Testis (tissue), 3 donors: ENCODE measurements around the gene AKIP1. TPM values are rescaled to one million over a fixed set of nuclear protein-coding genes. Genes with fewer than 3 reads are reported as not detected.
"Not testable (repeated sequence)": the region's sequence is repeated elsewhere in the genome, so short reads cannot be mapped to it uniquely, and the experiment has no call there.

Experiments used
- DNase-seq: peaks from one replicate; pipeline ENCODE4 v3.0.0-alpha.2; 2019
- H3K27ac ChIP-seq, 2 donors: fragments of 200-600 bp; sonication (generic); one replicate each; pipeline ENCODE4 v1.5.1; 2019
- H3K27me3 ChIP-seq: fragments of 200-600 bp; sonication (generic); one replicate; pipeline ENCODE4 v1.5.1; 2019
- H3K36me3 ChIP-seq: fragments of 200-600 bp; sonication (generic); one replicate; pipeline ENCODE4 v1.5.1; 2017; ENCODE audit warnings: low read depth; ENCODE audit errors: missing control alignments
- H3K4me1 ChIP-seq: fragments of 200-600 bp; sonication (generic); one replicate; pipeline ENCODE4 v1.5.1; 2019
- H3K4me3 ChIP-seq, 2 donors: fragments of 200-600 bp; sonication (generic); one replicate each; pipeline ENCODE4 v1.5.1; 2017 to 2019
- H3K9me3 ChIP-seq: fragments of 200-600 bp; sonication (generic); one replicate; pipeline ENCODE4 v1.5.1; 2017
- POLR2A ChIP-seq: fragments of 450-650 bp; IDR thresholded peaks from one replicate; pipeline ENCODE4 v1.6.1; 2017; ENCODE audit warnings: antibody characterized with exemption, mild to moderate bottlenecking, moderate library complexity
- WGBS, 2 donors: methylation state at CpG; one replicate each; pipeline ENCODE4 v1.1.5; 2018; 5-methylcytosine and 5-hydroxymethylcytosine counted together
- intact Hi-C: fragments of 100-400 bp; cut with DNase I; formaldehyde crosslinking; loops from one replicate; pipeline ENCODE4 v1.15.1; 2023; ENCODE audit warnings: low total_unique reads
- polyA plus RNA-seq: library from polyadenylated mRNA; stranded (reverse); fragments of 350-450 nt; fragmentation: Illumina TruSeq; extraction: RNeasy Lipid Tissue Mini Kit (QIAGEN cat#74804); gene quantifications from one replicate; pipeline ENCODE4 v1.2.3, GENCODE V29; 2014; ENCODE audit warnings: low read depth, low replicate concordance; ENCODE audit not compliant: insufficient read depth
- total RNA-seq, 2 donors: library from RNA; depleted of rRNA; stranded (reverse); fragments of >200 nt; gene quantifications; one replicate each; pipeline ENCODE4 v1.2.3, GENCODE V29; 2016
- TF ChIP-seq, protein P1 (sequence below), 3 experiments: fragments of 450-650 bp in 2 of 3; fragments of 200-600 bp in 1 of 3; sonication (generic) in 1 of 3; IDR thresholded peaks; one replicate each; pipeline ENCODE4 v1.5.1; 2016 to 2019; ENCODE audit warnings: antibody characterized with exemption in 3 of 3, mild to moderate bottlenecking in 2 of 3, moderate library complexity in 1 of 3

Gene AKIP1
- total and polyA plus RNA-seq, 3 donors from 2014 or later, result 30.9 to 40.4 (median 38.5) TPM

- no peak for DNase-seq
- Histone ChIP-seq H3K27ac (peak overlapping the region in 1 of 2 donors; percentile 94), H3K9me3 (no peaks in the 10 kb centered on the region), H3K4me3 (no peak overlapping the region), H3K4me1 (peaks cover 9% of the 10 kb centered on the region), H3K36me3 (no peaks in the 10 kb centered on the region), H3K27me3 (no peaks in the 10 kb centered on the region)
- TF ChIP-seq POLR2A, result no peak
- TF ChIP-seq, protein P1, sequence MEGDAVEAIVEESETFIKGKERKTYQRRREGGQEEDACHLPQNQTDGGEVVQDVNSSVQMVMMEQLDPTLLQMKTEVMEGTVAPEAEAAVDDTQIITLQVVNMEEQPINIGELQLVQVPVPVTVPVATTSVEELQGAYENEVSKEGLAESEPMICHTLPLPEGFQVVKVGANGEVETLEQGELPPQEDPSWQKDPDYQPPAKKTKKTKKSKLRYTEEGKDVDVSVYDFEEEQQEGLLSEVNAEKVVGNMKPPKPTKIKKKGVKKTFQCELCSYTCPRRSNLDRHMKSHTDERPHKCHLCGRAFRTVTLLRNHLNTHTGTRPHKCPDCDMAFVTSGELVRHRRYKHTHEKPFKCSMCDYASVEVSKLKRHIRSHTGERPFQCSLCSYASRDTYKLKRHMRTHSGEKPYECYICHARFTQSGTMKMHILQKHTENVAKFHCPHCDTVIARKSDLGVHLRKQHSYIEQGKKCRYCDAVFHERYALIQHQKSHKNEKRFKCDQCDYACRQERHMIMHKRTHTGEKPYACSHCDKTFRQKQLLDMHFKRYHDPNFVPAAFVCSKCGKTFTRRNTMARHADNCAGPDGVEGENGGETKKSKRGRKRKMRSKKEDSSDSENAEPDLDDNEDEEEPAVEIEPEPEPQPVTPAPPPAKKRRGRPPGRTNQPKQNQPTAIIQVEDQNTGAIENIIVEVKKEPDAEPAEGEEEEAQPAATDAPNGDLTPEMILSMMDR (IDR thresholded peaks at IDR 0.05), result no peak
- intact Hi-C loops, result no loop called here
- 54 to 64% methylated on average over 6 of the region's 6 CpGs for WGBS, 2 donors
Observed at GRCh38 chr11:8873741-8874405, 37.1 kb upstream of the AKIP1 start.

DNA sequence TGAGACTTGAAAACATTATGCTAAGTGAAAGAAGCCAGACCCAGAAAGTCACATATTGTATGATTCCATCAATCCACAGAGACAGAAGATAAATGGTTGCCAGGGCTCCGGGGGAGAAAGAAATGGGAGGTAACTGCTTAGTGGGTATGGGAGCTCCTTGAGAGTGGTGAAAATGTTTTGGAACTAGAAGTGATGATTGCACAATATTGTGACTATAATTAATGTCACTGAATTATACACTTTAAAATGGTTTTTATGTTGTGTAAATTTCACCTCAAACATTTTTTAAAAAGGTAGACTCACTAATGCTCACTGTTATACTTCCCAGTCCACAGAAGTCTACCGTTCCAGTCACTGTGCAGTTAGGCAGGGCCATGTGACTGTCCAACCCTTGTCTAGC lies 32.2 kb upstream of the AKIP1 start:
- Histone ChIP-seq H3K4me3 (no peak overlapping the region), H3K4me1 (no peaks in the 10 kb centered on the region), H3K27me3 (no peaks in the 10 kb centered on the region), H3K27ac (no peak overlapping the region), H3K9me3 (no peaks in the 10 kb centered on the region), H3K36me3 (no peaks in the 10 kb centered on the region)
- whole genome bisulfite sequencing, 2 donors, result 92 to 98% methylated on average over 2 of the region's 2 CpGs
- intact Hi-C loops, result no loop called here
- TF ChIP-seq, protein P1 (IDR thresholded peaks at IDR 0.05), result no peak
- no peak for TF ChIP-seq POLR2A
- no peak for DNase-seq

- WGBS, 2 donors, result 91 to 94% methylated on average over 7 of the region's 7 CpGs
- H3K27ac ChIP-seq, H3K4me3 ChIP-seq, H3K4me1 ChIP-seq, H3K36me3 ChIP-seq, intact Hi-C loops, DNase-seq, H3K9me3 ChIP-seq, H3K27me3 ChIP-seq: not testable (repeated sequence)
Observed at GRCh38 chr11:8881585-8881984, 29.4 kb upstream of the AKIP1 start.

GRCh38 chr11:8886322-8886721 lies 24.7 kb upstream of the AKIP1 start:
- Histone ChIP-seq H3K36me3 (no peaks in the 10 kb centered on the region), H3K27ac (no peak overlapping the region), H3K9me3 (no peaks in the 10 kb centered on the region), H3K4me1 (no peaks in the 10 kb centered on the region), H3K4me3 (no peak overlapping the region), H3K27me3 (no peaks in the 10 kb centered on the region)
- TF ChIP-seq, protein P1 (IDR thresholded peaks at IDR 0.05), result no peak
- TF ChIP-seq POLR2A, result no peak
- intact Hi-C loops, result no loop called here
- 64 to 78% methylated on average over 2 of the region's 2 CpGs for WGBS, 2 donors
- no peak for DNase-seq

GRCh38 chr11:8891185-8891584 lies 19.8 kb upstream of the AKIP1 start:
- H3K27ac ChIP-seq, H3K4me1 ChIP-seq, H3K36me3 ChIP-seq, H3K9me3 ChIP-seq, DNase-seq, intact Hi-C loops, H3K27me3 ChIP-seq, H3K4me3 ChIP-seq: not testable (repeated sequence)
- 92 to 97% methylated on average over 2 of the region's 2 CpGs for WGBS, 2 donors

DNA sequence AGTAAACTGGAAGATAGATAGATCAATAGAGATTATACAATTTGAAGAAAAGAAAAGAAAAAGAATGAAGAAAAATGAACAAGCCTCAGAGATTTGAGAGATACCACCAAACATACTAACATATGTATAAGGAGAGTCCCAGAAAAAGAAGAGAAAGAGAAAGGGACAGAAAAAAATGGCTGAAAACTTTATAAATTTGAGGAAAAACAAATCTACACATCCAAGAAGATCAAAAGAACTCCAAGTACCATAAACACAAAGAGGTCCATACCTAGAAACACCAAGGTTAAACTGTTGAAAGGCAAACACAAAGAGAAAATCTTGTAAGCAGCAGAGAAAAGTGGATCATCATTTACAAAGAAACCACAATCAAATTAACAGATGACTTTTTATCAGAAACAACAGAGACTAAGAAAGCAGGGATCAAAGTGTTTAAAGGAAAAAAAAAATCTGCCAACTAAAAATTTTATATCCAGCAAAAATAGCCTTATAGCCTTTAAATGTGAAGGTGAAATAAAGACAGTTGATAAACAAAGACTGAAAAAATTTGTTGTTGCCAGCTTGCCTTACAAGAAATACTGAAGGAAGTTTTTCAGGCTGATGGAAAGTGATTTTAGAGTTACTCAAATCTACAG lies 11.8 kb upstream of the AKIP1 start:
- no peak overlapping the region for H3K4me3 ChIP-seq
- intact Hi-C loops, result no loop called here
- no peaks in the 10 kb centered on the region for H3K27me3 ChIP-seq
- no peaks in the 10 kb centered on the region for H3K4me1 ChIP-seq
- no peak overlapping the region for H3K27ac ChIP-seq
- no peaks in the 10 kb centered on the region for H3K36me3 ChIP-seq
- no peaks in the 10 kb centered on the region for H3K9me3 ChIP-seq
- TF ChIP-seq, protein P1 (IDR thresholded peaks at IDR 0.05), result no peak
- TF ChIP-seq POLR2A, result no peak
- no peak for DNase-seq
